GM12892 (cell line): ENCODE measurements around the gene COPZ1.

Experiments used
- POLR2A ChIP-seq: IDR thresholded peaks from 2 replicates; pipeline ENCODE4 v1.6.1; 2011; ENCODE audit warnings: low read depth, low read length, control low read depth
- POLR2AphosphoS5 ChIP-seq: IDR thresholded peaks from 2 replicates; pipeline ENCODE4 v1.6.1; 2011; ENCODE audit warnings: low read depth, low read length, control low read depth

DNA sequence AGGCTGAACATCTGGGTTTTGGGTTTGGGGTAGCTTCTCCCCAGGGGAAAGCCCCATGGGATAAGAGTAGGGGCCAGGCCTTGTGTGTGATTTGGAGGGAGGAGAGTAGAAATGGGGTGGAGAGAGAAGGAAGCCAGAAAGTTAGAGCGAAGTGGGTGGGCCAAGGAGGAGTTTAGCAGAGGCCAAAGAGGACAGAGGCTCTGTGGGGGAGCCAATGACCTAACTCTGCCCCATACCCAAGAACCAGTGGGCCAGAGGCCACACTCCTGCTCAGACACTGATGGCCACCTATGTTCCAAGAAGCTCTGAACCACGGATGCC is 50.3 kb downstream of the COPZ1 start:
- TF ChIP-seq POLR2AphosphoS5 (no peak), POLR2A (no peak)
